Stimulated activated CD8-positive, alpha-beta memory T cell treated with anti-CD3 and anti-CD28 coated beads, Interleukin-4, amount 100 ng/mL, for 48 hours (primary cell): ENCODE results near the gene TM9SF4.
A peak's percentile ranks its signal among the peaks of the same experiment; 100 is the strongest.
"Not testable (repeated sequence)": the region's sequence is repeated elsewhere in the genome, so short reads cannot be mapped to it uniquely, and the experiment has no call there.

Source experiments
- DNase-seq: peaks from one replicate; pipeline ENCODE4 v3.0.0-alpha.2; 2020

The TM9SF4 gene

DNA sequence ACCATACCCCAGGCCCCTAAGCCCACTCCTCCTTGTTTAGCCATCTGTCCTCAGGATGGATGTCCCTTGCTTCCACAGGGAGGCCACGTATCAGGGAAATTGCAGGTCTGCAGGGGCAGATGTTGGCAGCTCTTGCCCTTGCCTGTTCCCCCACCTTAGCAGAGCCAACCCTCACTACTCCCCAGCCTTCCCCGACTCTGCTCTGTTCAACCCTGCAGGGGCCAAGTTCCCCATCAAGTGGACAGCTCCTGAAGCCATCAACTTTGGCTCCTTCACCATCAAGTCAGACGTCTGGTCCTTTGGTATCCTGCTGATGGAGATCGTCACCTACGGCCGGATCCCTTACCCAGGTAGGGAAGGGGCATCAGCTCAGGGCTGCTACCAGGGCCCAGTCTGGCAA lies 10.7 kb upstream of the TM9SF4 start:
- no peak for DNase-seq

DNA sequence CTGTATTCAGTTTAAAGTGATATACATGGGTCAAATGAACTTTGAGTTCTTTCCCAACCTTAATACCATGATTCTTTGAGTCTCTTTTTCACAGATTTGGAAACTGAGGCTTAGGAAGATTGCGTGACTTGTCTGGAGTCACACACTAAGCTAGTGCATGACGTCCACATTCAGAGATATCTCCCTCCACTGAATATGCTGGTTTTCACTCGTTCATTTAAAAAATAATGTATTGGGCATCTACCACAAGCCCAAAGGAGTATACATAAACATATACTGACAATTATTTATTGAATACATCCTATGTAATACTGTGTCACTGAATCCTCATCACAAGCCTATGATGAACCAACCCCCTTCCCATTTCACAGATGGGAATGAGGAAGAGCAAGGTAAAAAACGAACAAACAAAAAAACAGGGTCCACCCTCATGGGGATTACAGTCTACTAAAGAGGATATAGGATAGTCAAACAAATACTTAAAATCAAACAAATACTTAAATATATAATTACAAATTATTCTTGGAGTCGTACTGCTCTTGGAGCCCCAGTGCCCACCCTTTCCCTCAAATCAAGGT lies 611 bp upstream of the TM9SF4 start:
- DNase-seq, result no peak

DNA sequence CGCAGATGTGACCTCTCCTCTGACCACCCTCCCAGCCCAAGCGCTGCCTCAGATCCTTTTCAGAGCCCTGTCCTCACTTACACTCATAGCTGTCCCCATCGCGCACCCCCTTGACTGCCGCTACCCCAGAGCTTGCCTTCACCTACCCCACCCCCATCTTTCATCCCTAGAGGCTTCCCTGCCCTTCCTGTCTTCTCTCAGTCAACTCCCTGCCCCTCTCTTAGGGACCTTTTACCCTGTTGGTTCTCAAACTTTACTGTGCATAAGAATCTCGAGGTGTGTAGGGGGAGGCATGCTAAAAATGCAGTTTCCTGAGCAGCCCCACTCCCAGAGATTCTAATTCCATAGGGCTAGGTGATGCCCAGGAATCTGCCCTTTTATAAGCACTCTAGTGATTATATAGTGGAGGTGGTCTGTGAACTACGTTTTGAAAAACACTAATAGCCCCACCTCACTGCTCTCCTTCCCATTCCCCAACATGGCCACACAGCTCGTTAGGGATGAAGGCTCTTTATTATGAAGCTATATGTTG lies 725 bp downstream of the TM9SF4 start:
- no peak for DNase-seq

DNA sequence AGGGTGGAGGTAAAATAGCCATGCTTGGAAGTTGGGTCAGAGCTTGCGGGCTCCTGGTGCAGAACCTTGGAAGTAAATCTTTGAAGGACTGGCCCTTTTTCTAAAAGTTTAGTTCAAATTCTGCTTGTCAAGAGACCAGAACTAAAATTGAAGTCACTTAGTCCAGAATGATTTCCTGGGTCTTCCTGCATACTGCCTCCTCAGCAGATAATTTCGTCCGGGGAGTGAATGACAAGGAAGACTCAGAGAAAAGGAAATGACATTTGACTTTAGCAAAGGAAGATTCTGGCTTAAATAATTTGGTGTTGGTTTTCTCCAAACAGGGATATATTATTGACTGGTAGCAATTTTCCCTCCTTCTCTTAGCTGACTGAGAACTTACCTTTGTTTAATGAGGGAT lies 1.2 kb downstream of the TM9SF4 start:
- DNase-seq, result no peak

DNA sequence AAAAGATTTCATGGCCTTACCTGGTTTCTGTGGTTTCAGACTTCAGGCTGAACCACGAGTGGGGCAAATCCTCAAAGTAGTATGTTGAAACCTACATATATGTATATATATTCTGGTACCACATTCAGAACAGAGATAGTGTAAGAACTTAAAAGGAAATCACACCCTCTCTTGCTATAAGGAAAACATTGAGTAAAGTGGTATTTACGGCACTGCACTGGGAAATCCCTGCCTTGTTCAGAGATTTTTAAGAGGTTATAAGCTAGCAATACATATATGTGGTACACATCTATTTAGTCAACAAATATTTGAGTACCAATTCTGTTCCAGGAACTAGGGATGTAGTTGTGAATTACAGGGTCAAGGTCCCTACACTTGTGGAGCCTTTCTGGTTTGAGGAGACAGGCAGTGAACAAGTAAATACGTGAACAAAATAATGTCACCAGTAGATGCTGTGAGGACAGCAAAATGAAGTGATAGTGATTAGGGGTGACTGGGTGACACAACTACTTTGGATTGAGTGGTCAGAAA lies 1.7 kb downstream of the TM9SF4 start:
- no peak for DNase-seq

DNA sequence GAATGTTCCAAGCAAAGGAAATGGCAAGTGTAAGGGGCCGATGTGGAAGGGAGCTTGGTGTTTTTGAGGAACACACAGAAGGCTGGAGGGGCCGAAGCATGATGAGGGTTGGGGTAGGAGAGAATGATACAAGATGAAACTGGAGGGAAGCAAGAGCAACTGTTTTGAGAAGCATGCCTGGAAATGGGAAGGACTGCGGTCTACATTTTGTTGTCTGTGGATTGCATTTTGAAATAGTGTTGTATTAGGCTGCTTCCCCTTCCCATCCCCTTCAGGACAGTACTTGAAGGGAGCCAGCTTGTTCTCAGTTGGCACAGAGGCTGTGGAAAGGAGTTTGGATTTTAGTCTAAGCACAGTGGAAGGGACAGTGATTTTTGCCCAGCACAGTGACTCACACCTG lies 2.2 kb downstream of the TM9SF4 start:
- no peak for DNase-seq

DNA sequence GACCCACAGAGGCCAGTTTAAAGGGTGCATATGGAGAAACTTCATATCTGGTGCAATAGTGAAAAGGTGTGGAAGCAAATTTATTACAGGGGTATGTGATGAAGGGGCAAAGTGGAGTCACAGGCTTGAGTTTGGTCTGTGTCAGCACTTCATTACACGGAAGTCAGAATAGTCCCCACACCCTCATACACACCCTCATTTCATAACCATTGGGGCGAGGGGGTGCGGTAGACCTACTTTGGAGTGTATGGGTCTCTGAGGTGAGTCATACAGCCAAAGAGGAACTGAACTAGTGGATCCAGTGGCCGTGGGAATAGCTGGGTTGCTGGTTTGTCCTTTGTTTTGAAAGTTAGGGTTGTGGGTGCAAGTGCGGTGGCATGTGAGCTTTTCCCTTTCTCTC lies 3.3 kb downstream of the TM9SF4 start:
- peak; percentile 28 for DNase-seq

DNA sequence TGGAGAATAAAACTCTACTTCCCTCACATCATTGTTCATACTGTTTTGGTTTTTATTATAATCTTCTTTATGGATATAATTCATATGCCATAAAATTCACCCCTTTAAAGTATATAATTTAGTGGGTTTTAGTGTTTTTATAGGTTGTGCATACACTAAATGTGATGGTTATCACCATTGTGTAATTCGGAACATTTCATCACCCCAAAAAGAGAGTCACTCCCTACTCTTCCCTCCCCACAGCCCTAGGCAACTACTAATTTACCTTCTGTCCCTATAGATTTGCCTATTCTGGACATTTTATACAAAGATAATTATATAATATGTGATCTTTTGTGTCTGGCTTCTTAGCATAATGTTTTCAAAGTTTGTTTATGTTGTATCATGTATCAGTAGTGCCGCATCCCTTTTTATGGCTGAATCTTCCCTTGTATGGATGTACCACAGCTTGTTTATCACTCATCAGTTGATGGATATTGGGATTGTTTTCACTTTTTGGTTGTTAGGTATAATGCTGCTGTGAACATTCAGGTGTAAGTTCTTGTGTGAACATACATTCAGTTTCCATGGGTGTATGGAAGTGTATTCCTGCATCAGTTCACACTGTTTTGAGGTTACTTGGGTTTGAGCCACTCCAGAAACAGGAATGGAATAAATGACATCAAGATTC lies 4.2 kb downstream of the TM9SF4 start:
- no peak for DNase-seq

DNA sequence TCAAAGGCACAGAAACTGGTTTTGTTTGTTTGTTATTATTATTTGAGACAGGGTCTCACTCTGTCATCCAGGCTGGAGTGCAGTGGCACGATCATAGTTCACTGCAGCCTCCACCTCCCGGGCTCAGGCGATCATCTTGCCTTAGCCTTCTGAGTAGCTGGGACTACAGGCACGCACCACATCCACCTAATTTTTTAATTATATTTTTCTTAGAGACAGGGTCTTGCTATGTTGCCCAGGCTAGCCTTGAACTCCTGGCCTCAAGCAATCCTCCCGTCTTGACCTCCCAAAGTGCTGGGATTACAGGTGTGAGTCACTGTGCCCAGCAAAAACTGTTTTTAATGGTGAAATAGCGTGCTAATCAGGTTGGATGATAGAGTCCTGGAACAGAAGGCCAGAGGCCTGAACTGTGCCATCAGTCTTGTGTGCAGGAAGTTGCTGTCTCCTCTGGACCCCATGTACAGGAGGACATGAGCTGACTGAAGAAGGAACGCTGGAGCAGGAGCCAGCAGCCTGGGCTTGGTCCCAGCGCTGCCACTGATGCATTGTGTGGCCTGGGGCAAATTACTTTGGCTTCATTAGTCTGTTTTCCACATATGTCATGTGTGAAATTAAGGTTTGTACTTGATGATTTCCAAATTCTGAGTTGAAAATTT lies 4.9 kb downstream of the TM9SF4 start:
- no peak for DNase-seq

DNA sequence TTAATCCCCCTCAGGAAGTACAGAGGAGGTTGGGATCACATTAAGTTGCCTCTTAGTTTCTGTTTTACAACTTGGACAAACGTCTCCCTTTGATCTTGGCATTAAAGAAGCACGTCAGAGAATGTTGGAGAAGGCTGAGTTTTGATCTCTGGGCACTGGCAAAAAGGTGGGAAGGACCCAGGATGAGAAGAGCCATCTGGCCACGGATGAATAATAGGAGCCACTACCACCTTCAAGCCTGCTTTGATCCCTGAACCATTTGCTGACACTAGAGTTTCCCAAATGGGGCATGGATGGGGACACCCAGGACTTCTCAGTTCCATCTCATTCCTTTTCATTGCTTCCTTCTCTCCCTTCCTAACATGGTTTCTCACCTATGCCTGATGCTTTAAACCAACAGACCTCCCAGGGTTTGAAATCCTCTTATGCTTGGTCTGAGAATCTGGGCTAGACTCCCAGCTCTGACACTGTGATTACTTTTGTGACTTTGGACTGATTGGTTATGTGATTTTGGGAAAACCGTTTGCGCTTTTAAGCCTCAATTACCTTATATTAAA lies 5.8 kb downstream of the TM9SF4 start:
- DNase-seq, result no peak

DNA sequence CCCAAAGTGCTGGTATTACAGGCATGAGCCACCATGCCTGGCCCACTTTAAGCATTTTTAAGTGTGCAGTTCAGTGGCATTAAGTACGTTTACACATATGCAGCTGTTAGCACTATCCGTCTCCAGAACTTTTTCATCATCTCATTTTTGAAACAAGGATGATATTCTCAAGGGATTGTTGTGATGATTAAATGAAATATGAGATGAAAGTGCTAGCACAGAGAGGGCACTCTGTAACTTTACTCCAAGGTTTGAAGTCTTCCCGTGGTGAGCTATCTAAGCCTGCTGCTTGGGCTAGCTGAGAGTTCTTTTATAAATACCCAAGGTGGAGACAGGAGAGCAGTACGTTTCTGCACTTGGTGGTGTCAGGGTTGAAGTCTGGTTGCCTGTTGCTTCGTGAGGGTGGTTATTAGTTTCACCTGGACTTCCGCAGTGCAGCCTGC lies 6.6 kb downstream of the TM9SF4 start:
- DNase-seq, result no peak

DNA sequence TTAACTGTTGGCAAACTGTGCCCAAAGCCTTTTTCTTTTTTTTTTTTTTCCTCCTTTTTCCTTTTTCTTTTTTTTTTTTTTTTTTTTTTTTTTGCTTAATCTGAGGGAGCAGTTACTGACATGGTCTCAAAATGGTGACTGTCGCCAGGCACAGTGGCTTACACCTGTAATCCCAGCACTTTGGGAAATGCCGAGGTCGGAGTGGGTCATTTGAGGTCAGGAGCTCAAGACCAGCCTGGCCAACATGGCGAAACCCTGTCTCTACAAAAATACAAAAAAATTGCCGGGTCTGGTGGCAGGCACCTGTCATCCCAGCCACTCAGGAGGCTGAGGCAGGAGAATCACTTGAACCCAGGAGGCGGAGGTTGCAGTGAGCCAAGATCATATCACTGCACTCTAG lies 7.3 kb downstream of the TM9SF4 start:
- DNase-seq, result not testable (repeated sequence)

DNA sequence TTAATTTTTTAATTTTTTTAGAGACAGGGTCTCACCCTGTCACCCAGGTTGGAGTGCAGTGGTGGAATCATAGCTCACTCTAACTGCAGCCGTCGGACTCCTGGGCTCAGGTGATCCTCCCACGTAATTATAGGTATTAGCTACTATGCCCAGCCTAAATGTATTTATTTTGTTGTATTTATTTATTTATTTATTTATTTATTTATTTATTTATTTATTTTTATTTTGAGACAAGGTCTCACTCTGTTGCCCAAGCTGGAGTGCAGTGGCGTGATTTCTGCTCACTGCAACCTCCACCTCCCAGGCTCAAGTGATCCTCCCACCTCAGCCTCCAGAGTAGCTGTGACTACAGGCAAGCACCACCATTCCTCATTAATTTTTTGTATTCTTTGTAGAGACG lies 8.9 kb downstream of the TM9SF4 start:
- not testable (repeated sequence) for DNase-seq

DNA sequence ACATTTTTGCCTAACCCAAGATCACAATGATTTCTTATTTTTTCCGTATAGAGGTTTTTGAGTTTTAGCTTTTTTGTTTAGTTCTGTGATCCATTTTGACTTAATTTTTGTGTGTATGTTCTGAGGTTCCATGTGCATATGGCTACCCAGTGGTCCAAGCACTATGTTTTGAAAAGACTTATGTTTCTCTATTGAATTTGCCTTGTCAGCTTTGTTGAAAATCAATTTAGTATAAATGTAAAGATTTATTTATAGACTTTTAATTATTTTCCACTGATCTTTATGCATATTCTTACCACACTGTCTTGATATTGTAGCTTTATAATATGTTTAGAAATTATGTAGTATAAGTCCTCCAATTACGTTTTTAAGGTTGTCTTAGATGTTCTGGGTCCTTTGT lies 10.2 kb downstream of the TM9SF4 start:
- no peak for DNase-seq

DNA sequence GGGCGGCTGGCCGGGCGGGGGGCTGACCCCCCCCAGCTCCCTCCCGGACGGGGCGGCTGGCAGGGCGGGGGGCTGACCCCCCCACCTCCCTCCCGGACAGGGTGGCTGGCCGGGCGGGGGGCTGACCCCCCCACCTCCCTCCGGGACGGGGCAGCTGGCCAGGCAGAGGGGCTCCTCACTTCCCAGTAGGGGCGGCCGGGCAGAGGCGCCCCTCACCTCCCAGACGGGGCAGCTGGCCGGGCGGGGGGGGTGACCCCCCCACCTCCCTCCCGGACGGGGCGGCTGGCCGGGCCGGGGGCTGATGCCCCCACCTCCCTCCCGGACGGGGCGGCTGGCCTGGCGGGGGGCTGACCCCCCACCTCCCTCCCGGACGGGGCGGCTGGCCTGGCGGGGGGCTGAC lies 12.4 kb downstream of the TM9SF4 start:
- DNase-seq, result not testable (repeated sequence)

DNA sequence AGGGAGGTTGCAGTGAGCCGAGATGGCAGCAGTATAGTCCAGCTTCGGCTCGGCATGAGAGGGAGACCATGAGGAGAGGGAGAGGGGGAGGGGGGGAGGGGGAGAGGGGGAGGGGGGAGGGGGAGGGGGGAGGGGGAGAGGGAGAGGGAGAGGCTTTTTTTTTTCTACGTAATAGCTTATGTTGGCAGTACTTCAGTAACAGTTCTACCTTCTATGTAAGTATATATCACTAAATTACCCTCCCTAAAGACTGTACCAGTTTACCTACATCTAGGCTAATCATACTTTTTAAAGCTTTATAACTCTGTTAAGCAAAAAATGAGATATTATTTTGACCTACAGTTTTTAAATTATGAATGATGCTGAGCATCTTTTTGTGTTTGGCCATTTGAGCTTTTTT lies 13.6 kb downstream of the TM9SF4 start:
- no peak for DNase-seq

DNA sequence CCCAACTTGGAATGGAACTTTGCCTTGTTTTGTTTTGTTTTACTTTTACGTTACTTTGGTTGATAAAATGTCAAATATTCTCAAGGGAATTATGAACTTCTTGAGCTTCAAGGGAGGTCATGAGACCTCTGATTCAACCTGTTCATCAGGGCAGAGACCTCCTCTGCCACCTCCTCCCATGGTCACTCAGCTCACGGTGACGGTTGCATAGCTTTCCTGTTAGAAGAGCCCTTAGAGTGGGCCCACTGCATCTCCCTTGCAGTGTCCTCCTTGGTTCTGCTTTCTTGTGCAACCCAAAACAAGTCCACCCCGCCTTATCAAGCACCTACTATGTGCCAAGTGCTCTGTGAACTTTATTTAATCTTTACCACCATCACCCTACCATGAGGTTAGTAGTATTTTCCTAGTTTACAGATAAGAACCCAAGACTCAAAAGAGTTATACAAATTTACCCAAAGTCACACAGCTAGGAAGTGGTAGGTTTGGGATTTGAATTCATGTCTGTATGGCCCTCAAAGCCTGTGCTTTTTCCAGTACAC lies 15.5 kb downstream of the TM9SF4 start:
- no peak for DNase-seq

DNA sequence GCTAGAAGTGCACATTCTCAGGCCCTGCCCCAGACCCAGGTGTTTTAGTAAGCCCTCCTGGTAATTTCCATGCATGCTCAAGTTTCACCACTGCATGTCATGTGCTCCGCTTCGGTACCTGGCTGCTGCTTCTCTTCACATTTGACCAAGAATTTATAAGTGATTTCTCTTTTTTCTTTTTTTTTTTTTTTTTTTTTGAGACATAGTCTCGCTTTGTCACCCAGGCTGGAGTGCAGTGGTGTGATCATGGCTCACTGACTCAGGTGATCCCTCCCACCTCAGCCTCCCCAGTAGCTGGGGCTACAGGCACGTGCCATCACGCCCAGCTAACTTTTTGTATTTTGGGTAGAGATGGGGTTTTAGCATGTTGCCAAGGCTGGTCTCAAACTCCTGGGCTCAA lies 16.0 kb downstream of the TM9SF4 start:
- no peak for DNase-seq

DNA sequence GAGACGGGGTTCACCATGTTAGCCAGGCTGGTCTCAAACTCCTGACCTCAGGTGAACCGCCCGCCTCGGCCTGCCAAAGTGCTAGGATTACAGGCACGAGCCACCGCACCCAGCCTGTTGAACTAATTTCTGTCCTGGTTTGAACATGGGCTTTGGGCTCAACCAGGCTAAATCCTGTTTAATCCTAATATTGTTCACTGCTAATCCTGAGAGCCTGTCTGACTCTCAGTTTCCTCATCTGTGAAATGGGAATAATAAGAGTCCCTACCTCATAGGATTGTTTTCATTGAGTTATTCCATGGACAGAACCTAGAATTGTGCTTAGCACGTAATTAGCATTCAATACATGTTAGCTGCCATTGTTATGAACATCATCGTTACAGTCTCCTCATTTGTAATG lies 17.4 kb downstream of the TM9SF4 start:
- no peak for DNase-seq

DNA sequence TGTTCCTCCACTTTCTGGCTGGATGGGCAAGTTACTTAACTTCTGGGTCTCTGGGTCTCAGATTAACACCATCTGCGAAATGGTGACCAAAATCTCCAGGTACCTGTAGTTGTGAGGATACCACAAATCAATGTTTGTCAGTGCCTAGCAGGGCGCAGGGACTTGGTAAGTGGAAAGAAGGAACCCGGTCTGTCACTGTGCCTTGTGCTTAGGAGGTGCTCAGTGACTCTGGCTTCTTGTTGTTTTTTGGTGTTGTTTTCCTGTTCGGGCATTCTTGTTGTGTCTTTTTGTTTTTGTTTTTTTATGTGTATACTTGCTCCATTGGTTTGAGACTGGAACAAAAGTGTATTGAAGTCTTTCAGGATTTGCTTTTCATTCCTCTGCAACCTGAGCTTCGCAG lies 17.8 kb downstream of the TM9SF4 start:
- DNase-seq, result no peak

DNA sequence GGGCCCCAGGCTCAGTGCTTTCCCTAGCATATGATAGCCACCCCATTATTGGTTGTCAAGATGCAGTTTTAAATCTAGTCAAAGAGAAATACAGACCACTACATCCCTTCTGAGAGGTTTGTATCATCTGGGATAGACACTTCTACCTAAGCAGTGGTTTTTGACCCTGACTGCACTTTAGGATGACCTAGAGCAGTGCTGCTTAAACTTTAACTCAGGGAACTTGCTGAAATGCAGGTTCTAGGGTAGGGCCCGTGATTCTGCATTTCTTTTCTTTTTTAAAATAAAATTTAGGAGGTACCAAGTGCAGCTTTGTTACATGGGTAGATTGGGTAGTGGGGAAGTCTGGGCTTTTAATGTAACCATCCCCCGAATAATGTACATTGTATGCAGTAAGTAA lies 18.7 kb downstream of the TM9SF4 start:
- no peak for DNase-seq

DNA sequence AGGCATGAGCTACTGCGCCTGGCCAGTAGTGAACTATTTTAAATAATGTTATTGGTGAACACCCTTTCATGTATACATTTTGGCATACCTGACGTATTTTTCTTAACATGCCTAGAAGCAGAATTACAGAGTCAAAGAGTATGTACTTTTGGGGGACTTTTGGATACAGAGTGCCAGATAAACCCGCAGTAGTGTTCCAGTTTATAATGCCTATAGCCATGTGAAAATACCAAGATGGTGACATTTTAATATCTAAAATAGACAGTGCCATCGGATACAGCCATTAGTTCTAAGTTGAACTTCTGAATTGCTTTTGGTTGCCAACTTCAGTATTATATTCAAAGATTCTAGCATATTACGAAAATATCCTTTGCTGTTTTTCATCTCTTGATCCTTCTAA lies 20.3 kb downstream of the TM9SF4 start:
- DNase-seq, result no peak

DNA sequence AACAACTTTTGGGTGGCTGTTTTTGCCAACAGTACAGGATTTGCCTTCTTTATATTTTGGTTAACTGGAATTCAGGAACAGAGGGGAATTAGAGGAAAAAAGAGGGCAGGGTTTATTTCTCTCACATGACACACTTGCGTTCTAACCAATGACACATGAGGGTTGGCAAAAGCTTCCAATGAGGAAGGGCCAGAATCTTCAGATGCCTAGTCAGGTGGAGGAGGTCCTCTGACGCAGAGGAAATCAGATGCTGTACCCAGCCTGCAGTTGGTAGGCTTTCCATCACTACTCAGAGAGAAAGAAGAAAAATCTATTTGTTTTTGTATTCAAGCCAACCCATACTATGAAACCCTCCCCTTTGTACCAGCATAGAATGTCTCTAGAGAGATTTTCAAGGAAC lies 20.8 kb downstream of the TM9SF4 start:
- DNase-seq, result no peak

DNA sequence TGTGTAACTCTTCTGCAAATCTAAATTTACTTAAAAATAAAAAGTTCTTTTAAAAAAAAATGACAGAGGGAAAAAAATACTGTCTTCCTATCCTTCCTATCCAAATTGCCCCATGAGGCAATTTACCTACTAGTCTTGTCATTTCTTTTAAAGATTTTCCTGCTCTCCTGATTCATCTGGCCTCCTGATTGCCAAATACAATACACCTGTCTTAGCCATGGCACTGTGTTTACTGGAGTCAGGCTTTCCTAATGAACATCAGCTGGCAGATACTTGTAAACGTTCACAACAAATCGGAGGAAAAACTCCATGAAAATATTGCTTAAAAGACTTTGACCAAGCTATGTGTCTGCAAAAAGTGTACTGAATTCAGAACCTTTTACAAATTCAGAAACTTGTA lies 21.5 kb downstream of the TM9SF4 start:
- no peak for DNase-seq
